ENCODE data around the gene DHRS11. TPM values are rescaled to one million over a fixed set of nuclear protein-coding genes. Genes with fewer than 3 reads are reported as not detected.
"Not testable (repeated sequence)": the region's sequence is repeated elsewhere in the genome, so short reads cannot be mapped to it uniquely, and the experiment has no call there.

Gene DHRS11
- polyA plus RNA-seq, 5 donors: 10.3 to 13.2 (median 11.9) TPM

DNA sequence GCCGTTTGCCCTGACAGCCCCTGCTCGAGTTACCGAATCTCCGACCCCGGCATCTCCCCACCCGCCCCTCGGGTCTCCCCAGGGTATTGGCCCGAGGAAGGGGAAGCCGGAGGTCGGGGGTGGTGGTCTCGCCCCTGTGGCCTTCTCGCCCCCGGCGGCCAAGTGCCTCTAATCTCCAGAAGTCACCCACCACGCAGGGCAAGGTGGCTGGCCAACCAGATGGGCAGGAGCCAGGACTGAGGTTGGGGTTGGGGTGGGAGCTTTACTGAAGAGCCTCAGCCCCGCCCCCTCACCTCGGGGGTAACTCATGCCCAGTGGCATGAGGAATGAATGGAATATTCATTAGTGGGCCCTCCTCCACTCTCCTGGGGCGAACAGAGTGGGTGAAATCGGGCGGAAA lies 637 bp downstream of the DHRS11 start:
- no peak for DNase-seq

GRCh38 chr17:36592716-36593321 lies 1.1 kb downstream of the DHRS11 start:
- no peak for DNase-seq

DNA sequence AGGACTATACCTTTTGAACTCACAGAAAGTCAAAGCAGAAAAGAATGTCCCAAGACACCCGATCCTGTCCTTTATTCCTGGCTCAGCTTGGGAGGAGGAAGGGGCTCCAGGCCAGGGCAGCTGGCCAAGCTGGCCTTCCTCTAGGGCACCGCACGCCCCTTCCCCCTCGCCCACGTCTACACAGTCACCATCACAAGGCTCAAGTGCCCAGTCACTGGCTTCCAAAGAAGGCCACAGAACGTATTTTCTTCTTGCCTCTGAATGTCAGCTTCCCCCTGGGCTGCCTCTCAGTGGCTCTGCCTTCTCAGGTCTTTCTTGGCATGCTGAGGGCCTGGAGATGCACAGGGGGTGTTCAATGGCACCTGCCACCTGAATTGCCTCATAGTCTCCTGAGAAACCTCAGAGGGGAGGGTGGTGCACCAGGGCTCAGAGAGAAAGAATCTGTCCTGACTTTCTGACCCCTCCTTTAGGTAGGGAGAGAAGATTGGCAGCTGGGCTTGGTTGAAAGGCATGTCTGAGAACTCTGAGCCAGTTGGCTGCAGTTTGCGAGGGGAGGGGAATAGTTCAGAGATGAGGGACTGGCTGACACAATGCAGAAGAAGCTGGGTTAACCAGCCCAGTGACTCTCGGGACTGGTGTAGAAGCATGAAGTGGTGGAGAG lies 2.1 kb downstream of the DHRS11 start:
- DNase-seq: no peak

DNA sequence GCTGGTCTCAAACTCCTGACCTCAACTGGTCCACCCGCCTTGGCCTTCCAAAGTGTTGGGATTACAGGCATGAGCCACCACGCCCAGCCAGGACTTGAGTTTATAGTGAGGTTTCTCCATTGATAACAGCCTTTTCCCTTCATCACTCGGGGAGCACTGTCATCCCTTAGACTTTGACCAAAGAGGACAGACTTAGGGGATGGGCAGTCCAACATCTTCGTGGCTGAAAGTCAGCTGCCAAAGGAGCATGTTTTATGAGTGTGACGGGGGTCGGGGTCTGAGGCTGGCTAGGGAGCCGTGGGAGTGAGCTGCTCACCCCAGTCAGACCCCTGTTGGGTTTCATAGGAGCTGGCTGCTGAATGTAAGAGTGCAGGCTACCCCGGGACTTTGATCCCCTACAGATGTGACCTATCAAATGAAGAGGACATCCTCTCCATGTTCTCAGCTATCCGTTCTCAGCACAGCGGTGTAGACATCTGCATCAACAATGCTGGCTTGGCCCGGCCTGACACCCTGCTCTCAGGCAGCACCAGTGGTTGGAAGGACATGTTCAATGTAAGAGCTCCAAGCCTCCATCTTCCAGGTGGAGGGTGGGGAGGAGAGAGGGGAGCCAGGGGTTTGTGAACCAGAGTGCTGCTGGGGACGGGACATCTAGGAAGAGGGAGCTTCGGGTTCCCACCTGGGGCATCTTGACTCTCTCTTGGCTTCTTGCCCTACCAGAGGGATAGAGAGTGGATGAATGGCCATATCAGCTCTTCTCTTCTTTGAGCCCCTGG lies 3.1 kb downstream of the DHRS11 start:
- DNase-seq: no peak

DNA sequence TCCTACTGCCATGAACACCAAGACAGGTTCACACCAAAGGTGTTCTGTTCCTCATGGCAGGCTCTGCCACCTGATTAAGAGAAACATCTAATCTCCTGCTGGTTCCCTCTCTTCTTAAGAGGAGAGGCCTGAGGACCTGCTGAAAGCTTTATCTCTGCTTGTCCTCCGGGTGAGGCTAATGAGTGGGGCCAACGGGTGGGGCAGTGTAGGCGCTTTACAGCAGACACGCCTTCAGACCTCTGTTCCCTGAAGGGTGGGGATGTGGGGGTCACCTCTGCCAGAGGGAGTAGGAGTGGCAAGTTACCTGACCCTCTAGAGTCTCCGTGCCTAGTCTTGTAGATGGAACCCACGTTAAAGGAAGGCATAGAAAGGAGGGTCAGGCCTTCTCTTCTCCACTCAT lies 5.5 kb downstream of the DHRS11 start:
- DNase-seq: no peak

GRCh38 chr17:36597866-36598777 lies 6.4 kb downstream of the DHRS11 start:
- DNase-seq: no peak

DNA sequence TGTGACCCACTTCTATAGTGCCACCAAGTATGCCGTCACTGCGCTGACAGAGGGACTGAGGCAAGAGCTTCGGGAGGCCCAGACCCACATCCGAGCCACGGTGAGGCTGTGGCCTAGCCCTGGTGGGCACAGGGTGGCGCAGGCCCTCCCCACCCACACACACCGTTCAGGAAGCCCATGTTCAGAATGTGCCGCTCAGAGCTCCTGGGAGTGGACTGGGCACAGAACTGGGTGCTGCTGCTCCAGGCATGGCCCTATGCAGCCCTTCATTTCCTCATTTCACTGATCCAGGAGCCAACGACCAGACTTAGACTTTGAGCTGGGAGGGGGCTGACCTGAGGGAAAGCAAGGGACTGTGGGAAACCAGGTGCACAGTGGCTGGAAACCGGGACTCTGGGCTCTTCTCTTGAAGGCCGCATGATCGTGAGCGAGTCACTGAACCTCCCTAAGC lies 7.3 kb downstream of the DHRS11 start:
- no peak for DNase-seq

GRCh38 chr17:36599546-36600250 lies 8.0 kb downstream of the DHRS11 start:
- DNase-seq: no peak

DNA sequence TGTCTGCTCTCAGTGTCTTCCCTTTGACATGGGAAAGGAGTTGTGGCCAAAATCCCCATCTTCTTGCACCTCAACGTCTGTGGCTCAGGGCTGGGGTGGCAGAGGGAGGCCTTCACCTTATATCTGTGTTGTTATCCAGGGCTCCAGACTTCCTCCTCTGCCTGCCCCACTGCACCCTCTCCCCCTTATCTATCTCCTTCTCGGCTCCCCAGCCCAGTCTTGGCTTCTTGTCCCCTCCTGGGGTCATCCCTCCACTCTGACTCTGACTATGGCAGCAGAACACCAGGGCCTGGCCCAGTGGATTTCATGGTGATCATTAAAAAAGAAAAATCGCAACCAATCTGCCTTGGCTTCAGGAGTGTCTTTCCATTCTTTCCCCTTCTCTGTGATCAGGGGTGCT lies 8.8 kb downstream of the DHRS11 start:
- DNase-seq: no peak

- no peak for DNase-seq
These were observed 9.2 kb downstream of the DHRS11 start for GRCh38 chr17:36600936-36601302.

DNA sequence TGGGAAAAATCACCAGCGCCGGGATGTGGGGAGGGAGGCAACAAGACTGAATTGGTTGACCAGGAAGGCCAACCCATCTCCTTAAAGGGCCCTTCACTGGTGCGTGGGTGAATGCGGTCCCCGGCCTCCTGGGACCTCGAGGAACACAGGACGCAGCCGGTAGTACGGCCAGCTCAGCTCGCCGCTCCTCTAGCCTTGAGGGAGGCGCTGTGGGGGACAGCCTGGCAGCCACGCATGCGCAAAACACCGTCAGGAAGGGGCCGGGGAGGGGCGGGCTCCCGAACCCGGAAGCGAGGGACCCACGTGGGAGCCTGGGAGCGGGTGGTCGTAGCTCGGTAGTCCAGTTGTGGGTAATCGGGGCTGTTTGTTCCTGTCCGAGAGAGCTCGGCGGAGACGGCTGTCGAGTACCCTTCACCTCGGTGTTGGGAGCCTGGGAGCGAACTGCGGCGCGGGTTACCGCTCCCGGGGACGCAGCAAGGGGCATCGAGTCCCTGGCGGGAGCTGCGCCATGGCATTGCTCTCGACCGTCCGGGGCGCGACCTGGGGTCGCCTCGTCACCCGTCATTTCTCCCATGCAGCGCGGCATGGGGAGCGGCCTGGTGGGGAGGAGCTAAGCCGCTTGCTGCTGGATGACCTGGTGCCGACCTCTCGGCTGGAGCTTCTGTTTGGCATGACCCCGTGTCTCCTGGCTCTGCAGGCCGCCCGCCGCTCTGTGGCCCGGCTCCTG lies 9.8 kb downstream of the DHRS11 start, which contains the start of gene MRM1:
Gene MRM1 (plus strand): TSS at position 281 of the 727 bp plus-strand sequence. CDS start 228 bp downstream, at position 509.
- DNase-seq: peak; percentile 91

DNA sequence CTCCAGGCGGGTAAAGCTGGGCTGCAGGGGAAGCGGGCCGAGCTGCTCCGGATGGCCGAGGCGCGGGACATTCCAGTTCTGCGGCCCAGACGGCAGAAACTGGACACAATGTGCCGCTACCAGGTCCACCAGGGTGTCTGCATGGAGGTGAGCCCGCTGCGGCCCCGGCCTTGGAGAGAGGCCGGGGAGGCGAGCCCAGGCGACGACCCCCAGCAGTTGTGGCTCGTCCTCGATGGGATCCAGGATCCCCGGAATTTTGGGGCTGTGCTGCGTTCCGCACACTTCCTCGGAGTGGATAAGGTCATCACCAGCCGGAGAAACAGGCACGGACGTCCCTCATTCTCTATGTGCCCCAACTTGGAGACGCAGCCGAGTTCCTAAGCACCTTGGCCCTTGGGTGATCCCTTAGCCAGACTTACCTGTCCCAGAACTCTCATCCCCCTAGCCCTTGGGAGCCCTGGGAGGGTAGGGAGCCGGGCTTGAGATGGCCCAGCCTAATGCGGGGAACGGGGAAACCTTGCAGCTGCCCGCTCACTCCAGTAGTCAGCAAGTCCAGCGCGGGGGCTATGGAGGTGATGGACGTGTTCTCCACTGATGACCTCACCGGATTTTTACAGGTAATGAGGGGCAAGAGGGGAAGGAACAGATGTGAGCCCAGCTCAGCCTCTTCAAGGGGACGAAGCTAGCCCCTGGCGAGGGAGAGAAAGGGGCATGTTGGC lies 10.5 kb downstream of the DHRS11 start:
- DNase-seq: no peak

GRCh38 chr17:36602924-36603384 lies 11.3 kb downstream of the DHRS11 start:
- DNase-seq: no peak

- not testable (repeated sequence) for DNase-seq
These were observed 13.3 kb downstream of the DHRS11 start for GRCh38 chr17:36605028-36605427.

- no peak for DNase-seq
These were observed 16.6 kb downstream of the DHRS11 start for GRCh38 chr17:36608280-36608679.

DNA sequence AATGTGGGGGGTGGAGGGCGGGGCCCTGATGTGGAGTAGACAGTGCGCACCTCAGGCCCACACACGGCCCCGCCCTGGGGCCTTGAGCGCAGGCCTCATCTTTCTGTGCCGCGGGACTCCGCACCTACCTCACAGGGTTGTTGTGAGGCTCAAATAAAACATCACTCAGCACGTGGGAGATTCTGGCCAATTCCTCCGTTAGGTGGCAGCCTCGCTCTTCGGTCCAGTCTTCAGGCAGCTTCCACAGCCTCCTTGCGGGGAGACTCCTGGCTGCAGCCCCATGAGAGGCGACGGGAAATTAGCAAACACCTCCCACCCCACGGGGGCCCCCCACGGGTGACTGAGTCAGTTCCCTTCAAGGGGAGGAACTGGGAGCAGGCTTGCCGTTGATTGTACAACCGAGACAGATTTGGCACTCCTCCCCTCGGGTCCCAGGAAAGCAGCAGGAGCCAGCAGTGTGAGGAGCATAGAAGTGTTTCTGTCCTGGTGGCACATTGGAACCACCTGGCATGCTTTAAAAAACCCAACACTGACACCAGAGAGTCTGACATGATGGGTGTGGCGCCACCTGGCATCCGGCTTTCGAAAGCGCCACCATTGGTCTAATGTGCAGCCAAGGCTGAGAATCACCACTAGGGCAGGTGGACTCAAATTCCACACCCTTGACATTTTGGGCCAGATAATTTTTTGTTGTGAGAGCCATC lies 17.3 kb downstream of the DHRS11 start:
- DNase-seq: no peak

- no peak for DNase-seq
These were observed 17.8 kb downstream of the DHRS11 start for GRCh38 chr17:36609498-36609862.

DNA sequence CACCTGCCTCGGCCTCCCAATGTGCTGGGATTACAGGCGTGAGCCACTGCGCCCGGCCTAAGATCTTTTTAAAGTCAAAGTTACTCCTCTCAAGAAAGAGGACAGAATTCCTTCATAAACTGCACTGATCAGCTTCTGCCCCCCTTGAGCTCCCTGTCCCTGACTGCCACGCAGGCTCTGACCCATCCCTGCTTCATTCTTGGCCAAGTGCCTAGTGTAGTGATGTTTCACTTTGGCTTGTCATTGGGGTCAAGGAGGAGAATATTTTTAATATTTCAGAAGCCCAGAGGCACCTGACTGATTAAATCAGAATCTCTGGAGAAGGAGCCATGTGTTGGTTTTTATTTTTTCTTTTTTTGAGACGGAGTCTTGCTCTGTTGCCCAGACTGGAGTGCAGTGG lies 18.8 kb downstream of the DHRS11 start:
- DNase-seq: no peak
